ENCODE results near the gene JAM3.

DNA sequence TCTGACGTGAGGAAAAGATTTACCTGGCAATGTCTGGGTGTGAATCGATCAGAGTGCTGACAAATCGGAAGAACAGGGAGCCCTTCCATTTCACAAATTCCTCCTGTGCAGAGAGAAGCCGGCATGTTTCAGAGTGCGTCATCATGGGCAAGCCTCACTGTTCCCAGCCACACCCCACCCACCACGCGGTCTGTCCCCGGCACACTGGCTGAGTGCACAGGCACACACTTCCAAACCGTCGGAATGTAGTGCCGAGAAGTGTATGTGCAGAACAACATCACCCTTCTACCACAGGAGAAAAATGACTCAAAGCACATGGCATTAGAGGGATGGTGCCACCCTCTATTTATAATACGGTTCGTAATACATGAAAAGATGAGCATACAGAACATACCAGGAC is 107.4 kb downstream of the JAM3 start:
- TF ChIP-seq ZNF384 (IDR thresholded peaks at IDR 0.05) = no peak
- no peak for TF ChIP-seq TARDBP (IDR thresholded peaks at IDR 0.05)
- TF ChIP-seq, protein P1, sequence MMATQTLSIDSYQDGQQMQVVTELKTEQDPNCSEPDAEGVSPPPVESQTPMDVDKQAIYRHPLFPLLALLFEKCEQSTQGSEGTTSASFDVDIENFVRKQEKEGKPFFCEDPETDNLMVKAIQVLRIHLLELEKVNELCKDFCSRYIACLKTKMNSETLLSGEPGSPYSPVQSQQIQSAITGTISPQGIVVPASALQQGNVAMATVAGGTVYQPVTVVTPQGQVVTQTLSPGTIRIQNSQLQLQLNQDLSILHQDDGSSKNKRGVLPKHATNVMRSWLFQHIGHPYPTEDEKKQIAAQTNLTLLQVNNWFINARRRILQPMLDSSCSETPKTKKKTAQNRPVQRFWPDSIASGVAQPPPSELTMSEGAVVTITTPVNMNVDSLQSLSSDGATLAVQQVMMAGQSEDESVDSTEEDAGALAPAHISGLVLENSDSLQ (IDR thresholded peaks at IDR 0.05) = no peak
- TF ChIP-seq BHLHE40 (IDR thresholded peaks at IDR 0.05; ENCODE audit: borderline replicate concordance) = no peak
- no peak for TF ChIP-seq HDGF (IDR thresholded peaks at IDR 0.05; ENCODE audit: borderline replicate concordance)
- TF ChIP-seq FOXA1 (IDR thresholded peaks at IDR 0.05) = no peak
- TF ChIP-seq SP1 (IDR thresholded peaks at IDR 0.05) = no peak
- TF ChIP-seq FOXK2 (IDR thresholded peaks at IDR 0.05) = no peak
- TF ChIP-seq ELF4 (IDR thresholded peaks at IDR 0.05) = no peak
- no peak for TF ChIP-seq SUZ12 (IDR thresholded peaks at IDR 0.05)
- no peak for TF ChIP-seq NFRKB (IDR thresholded peaks at IDR 0.05)
- no peak for TF ChIP-seq FOXM1 (IDR thresholded peaks at IDR 0.05; ENCODE audit: borderline replicate concordance)
- no peak for TF ChIP-seq CTBP1 (IDR thresholded peaks at IDR 0.05; ENCODE audit: borderline replicate concordance)
